Upper lobe of left lung (tissue), 4 donors: ENCODE data around the gene PPP3CA.

Source experiments
- CTCF ChIP-seq, 6 experiments: fragments of 450-650 bp in 4 of 6; fragments of 200-600 bp in 2 of 6; sonication (generic) in 2 of 6; IDR thresholded peaks; one replicate each; pipeline ENCODE4 v1.5.1; 2016 to 2019; ENCODE audit warnings: antibody characterized with exemption in 6 of 6
- EP300 ChIP-seq, 4 donors: sonication (generic); formaldehyde crosslinking; IDR thresholded peaks; one replicate each; pipeline ENCODE4 v1.5.1; 2017; ENCODE audit warnings: antibody characterized with exemption in 4 of 4, control low read depth in 2 of 4
- POLR2AphosphoS5 ChIP-seq, 2 donors: sonication (generic); formaldehyde crosslinking; IDR thresholded peaks; one replicate each; pipeline ENCODE4 v1.5.1; 2017; ENCODE audit warnings: antibody characterized with exemption in 2 of 2

- TF ChIP-seq CTCF (IDR thresholded peaks at IDR 0.05) (no peak), POLR2AphosphoS5 (IDR thresholded peaks at IDR 0.05) (no peak), EP300 (IDR thresholded peaks at IDR 0.05) (no peak)
These were observed 67.9 kb downstream of the PPP3CA start for GRCh38 chr4:101279377-101279871.
